HepG2 (cell line): ENCODE measurements around the gene DLL4. TPM values are rescaled to one million over a fixed set of nuclear protein-coding genes. Genes with fewer than 3 reads are reported as not detected.

Experiments
- ATAC-seq: fragments of 200-7000 bp; cut with Tn5 transposase; 3 replicates; pipeline ENCODE4 v1.9.1; 2020; ENCODE audit warnings: mild to moderate bottlenecking, moderate library complexity
- BruUV-seq: library from RNA; stranded (reverse); fragments of 400-500 nt; replicated peaks from 2 replicates; lab custom pipeline; 2021; lab: Mats Ljungman, UMichigan
- CTCF ChIA-PET: fragments of 300-600 bp; formaldehyde crosslinking; extraction: SDS; loops from one replicate; lab custom pipeline; 2021; ENCODE audit warnings: low total read pairs, inconsistent platforms, low intra/inter-chr PET ratio; lab: Yijun Ruan, JAX
- POLR2A ChIA-PET: fragments of 350-600 bp; sonication (Branson Sonifier 250); formaldehyde crosslinking; loops from one replicate; lab custom pipeline; 2020; ENCODE audit warnings: antibody characterized with exemption, inconsistent platforms; lab: Yijun Ruan, JAX
- DNase-seq: peaks from one replicate; pipeline ENCODE4 v3.0.0-alpha.2; 2015; ENCODE audit warnings: low spot score
- FAIRE-seq: peaks from 3 replicates; lab custom pipeline; 2011; peaks lifted over from hg19 to GRCh38; lab: Jason Lieb, UNC
- H2AFZ ChIP-seq: one replicate; pipeline ENCODE4 v1.6.1; 2011; ENCODE audit warnings: low read length, inconsistent platforms
- H3K27ac ChIP-seq: fragments of 300-600 bp; 3 replicates; pipeline ENCODE4 v1.8.0; 2011; ENCODE audit warnings: mixed run types, mild to moderate bottlenecking, mixed read lengths, low read length, inconsistent platforms; ENCODE audit not compliant: insufficient read depth; ENCODE audit errors: extremely low read length
- H3K27me3 ChIP-seq, 2 experiments: fragments of 200-600 bp in 1 of 2; 2 replicates in 1 of 2; 3 replicates in 1 of 2; pipeline versions ENCODE4 v1.6.0 to v1.8.0; 2011; ENCODE audit warnings: low read length in 2 of 2, mild to moderate bottlenecking in 2 of 2, moderate library complexity in 2 of 2, inconsistent platforms in 1 of 2; ENCODE audit not compliant: insufficient read depth in 2 of 2, control insufficient read depth in 1 of 2
- H3K36me3 ChIP-seq, 2 experiments: fragments of 200-600 bp in 1 of 2; replicated peaks in 1 of 2; 2 replicates in 1 of 2; 3 replicates in 1 of 2; pipeline versions ENCODE4 v1.5.1 to v1.8.0; 2011; ENCODE audit warnings: low read length in 2 of 2, inconsistent platforms in 1 of 2; ENCODE audit not compliant: insufficient read depth in 2 of 2, control insufficient read depth in 1 of 2
- H3K4me1 ChIP-seq: 2 replicates; pipeline ENCODE4 v1.5.1; 2012; ENCODE audit warnings: low read length, inconsistent platforms; ENCODE audit not compliant: insufficient read depth
- H3K4me2 ChIP-seq: 2 replicates; pipeline ENCODE4 v1.6.0; 2011; ENCODE audit warnings: low read depth, low read length, inconsistent platforms
- H3K4me3 ChIP-seq, 3 experiments: fragments of 200-600 bp in 1 of 3; sonication (generic), shearing (Covaris generic) in 1 of 3; replicated peaks in 1 of 3; 2 replicates each; pipeline ENCODE4 v1.5.1; 2011 to 2016; ENCODE audit warnings: low read length in 3 of 3, inconsistent platforms in 2 of 3, low read depth in 2 of 3, mild to moderate bottlenecking in 2 of 3, control low read depth in 1 of 3, mixed read lengths in 1 of 3; ENCODE audit not compliant: insufficient read depth in 1 of 3
- H3K79me2 ChIP-seq: one replicate; pipeline ENCODE4 v1.6.1; 2011; ENCODE audit warnings: low read length, inconsistent platforms; ENCODE audit not compliant: insufficient read depth
- H3K9ac ChIP-seq: 2 replicates; pipeline ENCODE4 v1.6.0; 2011; ENCODE audit warnings: mild to moderate bottlenecking, low read depth, low read length, inconsistent platforms; ENCODE audit not compliant: insufficient read depth
- H3K9me3 ChIP-seq: 2 replicates; pipeline ENCODE4 v1.5.1; 2012; ENCODE audit warnings: mild to moderate bottlenecking, low read length
- H4K20me1 ChIP-seq: 2 replicates; pipeline ENCODE4 v1.6.0; 2011; ENCODE audit warnings: inconsistent platforms, mild to moderate bottlenecking, low read length, moderate library complexity; ENCODE audit not compliant: insufficient read depth
- ATF1 ChIP-seq: IDR thresholded peaks from 2 replicates; pipeline ENCODE4 v1.6.1; 2016; ENCODE audit warnings: mild to moderate bottlenecking, control low read depth
- BRCA1 ChIP-seq: sonication (generic); formaldehyde crosslinking; IDR thresholded peaks from 2 replicates; pipeline ENCODE4 v1.4.0; 2020; ENCODE audit warnings: missing genetic modification reagents
- JDP2 ChIP-seq: sonication (generic); formaldehyde crosslinking; IDR thresholded peaks from 2 replicates; pipeline ENCODE4 v1.8.1; 2022; ENCODE audit warnings: missing genetic modification reagents, borderline replicate concordance
- KAT8 ChIP-seq: IDR thresholded peaks from 2 replicates; pipeline ENCODE4 v1.6.1; 2016; ENCODE audit warnings: missing genetic modification reagents, missing compliant biosample characterization
- NR2C2 ChIP-seq: sonication (generic); formaldehyde crosslinking; IDR thresholded peaks from 2 replicates; pipeline ENCODE4 v1.4.0; 2020; ENCODE audit warnings: missing genetic modification reagents, mild to moderate bottlenecking, moderate library complexity, borderline replicate concordance
- RFXANK ChIP-seq: IDR thresholded peaks from 2 replicates; pipeline ENCODE4 v1.6.1; 2016
- RNF219 ChIP-seq: sonication (generic); formaldehyde crosslinking; IDR thresholded peaks from 2 replicates; pipeline ENCODE4 v1.5.0; 2020; ENCODE audit warnings: mild to moderate bottlenecking, missing genetic modification reagents
- SKI ChIP-seq: fragments of 450-650 bp; IDR thresholded peaks from one replicate; pipeline ENCODE4 v1.6.1; 2018; ENCODE audit warnings: mild to moderate bottlenecking; ENCODE audit not compliant: partially characterized antibody
- SMC3 ChIP-seq: IDR thresholded peaks from 2 replicates; pipeline ENCODE4 v1.6.1; 2011; ENCODE audit warnings: low read length, improper control_type of control experiment
- TFDP1 ChIP-seq: IDR thresholded peaks from 2 replicates; pipeline ENCODE4 v1.6.1; 2016; ENCODE audit warnings: missing compliant biosample characterization, missing genetic modification reagents, borderline replicate concordance
- ZBTB38 ChIP-seq: sonication (generic); formaldehyde crosslinking; IDR thresholded peaks from 2 replicates; pipeline ENCODE4 v1.5.1; 2020; ENCODE audit warnings: mild to moderate bottlenecking, missing genetic modification reagents
- ZMYM3 ChIP-seq: sonication (generic); formaldehyde crosslinking; IDR thresholded peaks from 2 replicates; pipeline ENCODE4 v1.5.1; 2020; ENCODE audit warnings: mild to moderate bottlenecking, missing genetic modification reagents
- ZNF451 ChIP-seq: sonication (generic); formaldehyde crosslinking; IDR thresholded peaks from 2 replicates; pipeline ENCODE4 v1.5.0; 2020; ENCODE audit warnings: mild to moderate bottlenecking, missing genetic modification reagents
- ZNF570 ChIP-seq: sonication (generic); formaldehyde crosslinking; IDR thresholded peaks from 2 replicates; pipeline ENCODE4 v1.4.0; 2020; ENCODE audit warnings: mild to moderate bottlenecking, missing genetic modification reagents, borderline replicate concordance
- ZNF720 ChIP-seq: sonication (generic); formaldehyde crosslinking; IDR thresholded peaks from 2 replicates; pipeline ENCODE4 v1.4.0; 2020; ENCODE audit warnings: missing genetic modification reagents
- ZNF768 ChIP-seq: sonication (generic); formaldehyde crosslinking; IDR thresholded peaks from 2 replicates; pipeline ENCODE4 v1.4.0; 2020; ENCODE audit warnings: missing genetic modification reagents
- ZSCAN20 ChIP-seq: sonication (generic); formaldehyde crosslinking; IDR thresholded peaks from 2 replicates; pipeline ENCODE4 v1.4.0; 2020; ENCODE audit warnings: missing genetic modification reagents, mild to moderate bottlenecking, borderline replicate concordance
- WGBS: methylation state at CpG from one replicate; pipeline ENCODE4 v1.1.6; 2017; ENCODE audit warnings: low lambda C conversion rate; 5-methylcytosine and 5-hydroxymethylcytosine counted together
- in situ Hi-C: cut with HindIII; loops from 2 replicates; pipeline ENCODE4 v1.10.0; 2017; ENCODE audit warnings: low pct_unique_long_range_greater_than_20kb; ENCODE audit not compliant: extremely low pct_ligation_motif_present
- intact Hi-C: fragments of 100-400 bp; cut with micrococcal nuclease; formaldehyde crosslinking; loops from one replicate; pipeline ENCODE4 v1.10.0; 2022; ENCODE audit not compliant: unreplicated experiment
- polyA plus RNA-seq, 8 experiments: library from polyadenylated mRNA; depleted of rRNA in 3 of 8; stranded (reverse) in 7 of 8; unstranded in 1 of 8; fragments of >200 nt; fragmentation: Illumina TruSeq in 4 of 8; extraction: Trizol in 4 of 8; gene quantifications; 2 replicates each; pipeline versions ENCODE4 v1.2.1 to v1.2.3, GENCODE V29; 2011 to 2016; ENCODE audit warnings: low read depth in 4 of 8, missing spikeins in 1 of 8, mixed read lengths in 1 of 8; ENCODE audit not compliant: insufficient read depth in 1 of 8
- total RNA-seq, 5 experiments: library from RNA; depleted of rRNA; stranded (reverse); fragments of >200 nt; fragmentation: Illumina TruSeq; extraction: Trizol; gene quantifications; 2 replicates each; pipeline ENCODE4 v1.2.3, GENCODE V29; 2016; ENCODE audit warnings: low read depth in 1 of 5
- TF ChIP-seq, protein P1 (sequence below): IDR thresholded peaks from 2 replicates; pipeline ENCODE4 v1.6.1; 2016

Gene DLL4
- total and polyA plus RNA-seq, 2 of the 13 experiments (the other 11 are each of a cell fraction or from before 2014, with no cell fraction given), result 0.20 to 0.25 TPM

GRCh38 chr15:40901053-40901443, 28.1 kb upstream of the DLL4 start:
- Histone ChIP-seq H3K27me3 (no peaks in the 10 kb centered on the region), H3K4me1 (peaks cover 9% of the 10 kb centered on the region), H3K27ac (no peak overlapping the region), H3K36me3 (peaks cover 24 to 51% of the 10 kb centered on the region in 2 experiments), H3K79me2 (peaks cover under 1% of the 10 kb centered on the region), H3K9ac (no peak overlapping the region), H4K20me1 (no peaks in the 10 kb centered on the region), H3K9me3 (no peaks in the 10 kb centered on the region), H3K4me3 (no peak overlapping the region), H2AFZ (no peak overlapping the region), H3K4me2 (no peak overlapping the region)
- no TSS peak for BruUV-seq
- 78% methylated on average over 5 of the region's 5 CpGs for WGBS
- in situ Hi-C loops (loop anchor here (5.0 kb wide), 1 partner anchor 281 kb away; no protein-coding TSS in a partner anchor), intact Hi-C loops (no loop called here)
- CTCF ChIA-PET, result no interaction called here
- DNase-seq (no peak), FAIRE-seq (no peak), ATAC-seq (no peak)
- TF ChIP-seq SKI (no peak), BRCA1 (no peak), ZMYM3 (CRISPR knock-in tag) (peak; percentile 36; the same call in 1 of the 2 replicates), ATF1 (CRISPR knock-in tag) (no peak), TFDP1 (CRISPR knock-in tag) (no peak), JDP2 (CRISPR knock-in tag) (no peak), RNF219 (CRISPR knock-in tag) (no peak), ZNF570 (CRISPR knock-in tag) (no peak), RFXANK (CRISPR knock-in tag) (no peak), NR2C2 (CRISPR knock-in tag) (no peak), KAT8 (no peak), ZSCAN20 (CRISPR knock-in tag) (no peak), ZNF451 (CRISPR knock-in tag) (no peak), SMC3 (no peak), ZNF768 (peak; percentile 93), ZBTB38 (no peak), ZNF720 (CRISPR knock-in tag) (no peak)
- TF ChIP-seq, protein P1, sequence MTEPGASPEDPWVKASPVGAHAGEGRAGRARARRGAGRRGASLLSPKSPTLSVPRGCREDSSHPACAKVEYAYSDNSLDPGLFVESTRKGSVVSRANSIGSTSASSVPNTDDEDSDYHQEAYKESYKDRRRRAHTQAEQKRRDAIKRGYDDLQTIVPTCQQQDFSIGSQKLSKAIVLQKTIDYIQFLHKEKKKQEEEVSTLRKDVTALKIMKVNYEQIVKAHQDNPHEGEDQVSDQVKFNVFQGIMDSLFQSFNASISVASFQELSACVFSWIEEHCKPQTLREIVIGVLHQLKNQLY (CRISPR knock-in tag), result no peak
- POLR2A ChIA-PET, result no interaction called here
